Measurements from ENCODE around the gene SLC22A23.
A peak's percentile ranks its signal among the peaks of the same experiment; 100 is the strongest.

SLC22A23 gene

GRCh38 chr6:3240595-3240994 lies 216.3 kb downstream of the SLC22A23 start:
- no peak overlapping the region for H3K4me3 ChIP-seq (ENCODE audit: low read length)
- no peak overlapping the region for H3K9ac ChIP-seq (ENCODE audit: low read length)
- H3K27me3 ChIP-seq (replicated peaks; ENCODE audit: insufficient read depth, low read length), result no peaks in the 10 kb centered on the region
- H3K27ac ChIP-seq (ENCODE audit: low read length), result no peak overlapping the region
- DNase-seq, result no peak
- H3K36me3 ChIP-seq (replicated peaks; ENCODE audit: insufficient read depth, low read length), result no peaks in the 10 kb centered on the region
- no peaks in the 10 kb centered on the region for H3K9me3 ChIP-seq (replicated peaks; ENCODE audit: insufficient read depth, low read length)
- no peaks in the 10 kb centered on the region for H3K79me2 ChIP-seq (ENCODE audit: low read length)
- H3K4me1 ChIP-seq (ENCODE audit: low read length), result peaks cover 16% of the 10 kb centered on the region
- no peaks in the 10 kb centered on the region for H4K20me1 ChIP-seq (ENCODE audit: insufficient read depth, low read length)
- TF ChIP-seq EZH2 (optimal IDR thresholded peaks at IDR 0.05; ENCODE audit: low read depth, low read length), result no peak
- TF ChIP-seq EZH2phosphoT487 (IDR thresholded peaks at IDR 0.05; ENCODE audit: low read length), result no peak
- TF ChIP-seq CTCF (IDR thresholded peaks at IDR 0.05; ENCODE audit: low read length), result no peak
- peaks cover 12% of the 10 kb centered on the region for H3F3A ChIP-seq (ENCODE audit: insufficient read depth, low read length)
- no peaks in the 10 kb centered on the region for H3K9me2 ChIP-seq (replicated peaks; ENCODE audit: insufficient read depth, low read length)
- H2AFZ ChIP-seq (ENCODE audit: low read length), result no peak overlapping the region
- no peak overlapping the region for H3K4me2 ChIP-seq (ENCODE audit: low read depth, low read length)

GRCh38 chr6:3239110-3239830 lies 217.6 kb downstream of the SLC22A23 start:
- H3K9me3 ChIP-seq (replicated peaks; ENCODE audit: insufficient read depth, low read length), result no peaks in the 10 kb centered on the region
- no peak overlapping the region for H3K4me3 ChIP-seq (ENCODE audit: low read length)
- no peak overlapping the region for H3K9ac ChIP-seq (ENCODE audit: low read length)

GRCh38 chr6:3237761-3238662 lies 218.8 kb downstream of the SLC22A23 start:
- no peaks in the 10 kb centered on the region for H3K9me3 ChIP-seq (replicated peaks; ENCODE audit: insufficient read depth, low read length)
- H3K4me1 ChIP-seq (ENCODE audit: low read length), result peaks cover 16% of the 10 kb centered on the region
- H3F3A ChIP-seq (ENCODE audit: insufficient read depth, low read length), result peaks cover 12% of the 10 kb centered on the region
- H2AFZ ChIP-seq (ENCODE audit: low read length), result peak overlapping the region; percentile 37
- TF ChIP-seq CTCF (IDR thresholded peaks at IDR 0.05; ENCODE audit: low read length) (0 out of 2 replicates have a peak, but pooled peaks have one; percentile 7), EZH2phosphoT487 (IDR thresholded peaks at IDR 0.05; ENCODE audit: low read length) (no peak)
- H3K36me3 ChIP-seq (replicated peaks; ENCODE audit: insufficient read depth, low read length), result no peaks in the 10 kb centered on the region
- H3K79me2 ChIP-seq (ENCODE audit: low read length), result no peaks in the 10 kb centered on the region
- DNase-seq, result peak; percentile 75
- H3K4me2 ChIP-seq (ENCODE audit: low read depth, low read length), result peak overlapping the region; percentile 79
- no peaks in the 10 kb centered on the region for H4K20me1 ChIP-seq (ENCODE audit: insufficient read depth, low read length)
- no peaks in the 10 kb centered on the region for H3K9me2 ChIP-seq (replicated peaks; ENCODE audit: insufficient read depth, low read length)
- peak overlapping the region; percentile 49; the same call in 1 of the 2 replicates for H3K9ac ChIP-seq (ENCODE audit: low read length)
- H3K4me3 ChIP-seq (ENCODE audit: low read length), result peak overlapping the region; percentile 51
- H3K27me3 ChIP-seq (replicated peaks; ENCODE audit: insufficient read depth, low read length), result no peaks in the 10 kb centered on the region
- peak overlapping the region; percentile 72; the same call in 1 of the 2 replicates for H3K27ac ChIP-seq (ENCODE audit: low read length)

More at GRCh38 chr6:3239110-3239830, 217.6 kb downstream of the SLC22A23 start:
- peaks cover 16% of the 10 kb centered on the region for H3K4me1 ChIP-seq (ENCODE audit: low read length)
- peaks cover 12% of the 10 kb centered on the region for H3F3A ChIP-seq (ENCODE audit: insufficient read depth, low read length)
- TF ChIP-seq EZH2phosphoT487 (IDR thresholded peaks at IDR 0.05; ENCODE audit: low read length), result no peak
- no peak for TF ChIP-seq EZH2 (optimal IDR thresholded peaks at IDR 0.05; ENCODE audit: low read depth, low read length)
- no peak for TF ChIP-seq CTCF (IDR thresholded peaks at IDR 0.05; ENCODE audit: low read length)
- no peak overlapping the region for H3K27ac ChIP-seq (ENCODE audit: low read length)
- no peaks in the 10 kb centered on the region for H4K20me1 ChIP-seq (ENCODE audit: insufficient read depth, low read length)
- DNase-seq, result no peak
- no peaks in the 10 kb centered on the region for H3K27me3 ChIP-seq (replicated peaks; ENCODE audit: insufficient read depth, low read length)
- H3K79me2 ChIP-seq (ENCODE audit: low read length), result no peaks in the 10 kb centered on the region
- H3K4me2 ChIP-seq (ENCODE audit: low read depth, low read length), result no peak overlapping the region
- H3K36me3 ChIP-seq (replicated peaks; ENCODE audit: insufficient read depth, low read length), result no peaks in the 10 kb centered on the region
- H3K9me2 ChIP-seq (replicated peaks; ENCODE audit: insufficient read depth, low read length), result no peaks in the 10 kb centered on the region
- no peak overlapping the region for H2AFZ ChIP-seq (ENCODE audit: low read length)

All from MM.1S (cell line).